ENCODE results near the gene BOD1.

Gene BOD1

GRCh38 chr5:173616577-173617118 lies at the start of gene BOD1:
Gene BOD1, minus strand, starts transcription at chr5:173616650. Its CDS starts 214 bp downstream, at chr5:173616436.
- peak; percentile 89 for DNase-seq

GRCh38 chr5:173665326-173665725 lies 48.9 kb upstream of the BOD1 start:
- no peak for DNase-seq

GRCh38 chr5:173664154-173664526 lies 47.7 kb upstream of the BOD1 start:
- no peak for DNase-seq

GRCh38 chr5:173663352-173664153 lies 47.1 kb upstream of the BOD1 start:
- DNase-seq = no peak

- DNase-seq = no peak
These were observed 46.3 kb upstream of the BOD1 start for GRCh38 chr5:173662581-173663351.

- DNase-seq = no peak
These were observed 44.2 kb upstream of the BOD1 start for GRCh38 chr5:173660481-173661280.

GRCh38 chr5:173659423-173659822 lies 43.0 kb upstream of the BOD1 start:
- DNase-seq = no peak

GRCh38 chr5:173657741-173658356 lies 41.4 kb upstream of the BOD1 start:
- no peak for DNase-seq

GRCh38 chr5:173655196-173655797 lies 38.8 kb upstream of the BOD1 start:
- no peak for DNase-seq

- DNase-seq = no peak
These were observed 37.5 kb upstream of the BOD1 start for GRCh38 chr5:173653822-173654523.

- no peak for DNase-seq
These were observed 31.9 kb upstream of the BOD1 start for GRCh38 chr5:173648308-173648866.

- DNase-seq = no peak
These were observed 30.2 kb upstream of the BOD1 start for GRCh38 chr5:173646692-173647091.

GRCh38 chr5:173645890-173646574 lies 29.6 kb upstream of the BOD1 start:
- no peak for DNase-seq

- DNase-seq = no peak
These were observed 29.0 kb upstream of the BOD1 start for GRCh38 chr5:173645437-173645807.

- DNase-seq = no peak
These were observed 28.4 kb upstream of the BOD1 start for GRCh38 chr5:173644673-173645436.

- peak; percentile 66 for DNase-seq
These were observed 27.5 kb upstream of the BOD1 start for GRCh38 chr5:173643964-173644363.

- no peak for DNase-seq
These were observed 26.5 kb upstream of the BOD1 start for GRCh38 chr5:173642895-173643481.

- DNase-seq = no peak
These were observed 25.9 kb upstream of the BOD1 start for GRCh38 chr5:173642191-173642816.

All from DMS79 treated with DMSO at 0.1 percent for 48 hours (cell line).